ENCODE data around the gene SND1. TPM values are rescaled to one million over a fixed set of nuclear protein-coding genes. Genes with fewer than 3 reads are reported as not detected.

The SND1 gene
- total and polyA plus RNA-seq, 4 donors, result 59.4 to 214 (median 84.1) TPM

- no peak overlapping the region for H3K4me3 ChIP-seq (ENCODE audit: low read depth in 1 of 3, low read length in 3 of 3)
These were observed 450.7 kb downstream of the SND1 start for GRCh38 chr7:128102490-128103291.

More at GRCh38 chr7:128102490-128103291, 450.7 kb downstream of the SND1 start:
- Histone ChIP-seq H3K27me3 (ENCODE audit: control insufficient read depth in 4 of 4, insufficient read depth in 4 of 4, low read length in 3 of 4) (no peaks in the 10 kb centered on the region), H3K4me1 (ENCODE audit: control insufficient read depth in 4 of 4, insufficient read depth in 4 of 4, low read length in 3 of 4) (peaks cover 0 to 10% (median 0%) of the 10 kb centered on the region in 4 donors), H3K27ac (ENCODE audit: low read depth in 1 of 2, low read length in 2 of 2) (no peak overlapping the region), H3K9ac (ENCODE audit: low read depth in 1 of 2, low read length in 2 of 2) (no peak overlapping the region), H3K36me3 (ENCODE audit: control insufficient read depth in 4 of 4, insufficient read depth in 3 of 4, low read depth in 1 of 4, low read length in 3 of 4) (no peaks in the 10 kb centered on the region), H3K9me3 (ENCODE audit: control insufficient read depth in 4 of 4, low read length in 3 of 4) (no peaks in the 10 kb centered on the region)
- TF ChIP-seq GABPA (IDR thresholded peaks at IDR 0.05 in 1 of 2, conservative IDR thresholded peaks at IDR 0.05 in 1 of 2), result no peak
- no peak for TF ChIP-seq FOXA1 (IDR thresholded peaks at IDR 0.05)
- TF ChIP-seq, protein P1, sequence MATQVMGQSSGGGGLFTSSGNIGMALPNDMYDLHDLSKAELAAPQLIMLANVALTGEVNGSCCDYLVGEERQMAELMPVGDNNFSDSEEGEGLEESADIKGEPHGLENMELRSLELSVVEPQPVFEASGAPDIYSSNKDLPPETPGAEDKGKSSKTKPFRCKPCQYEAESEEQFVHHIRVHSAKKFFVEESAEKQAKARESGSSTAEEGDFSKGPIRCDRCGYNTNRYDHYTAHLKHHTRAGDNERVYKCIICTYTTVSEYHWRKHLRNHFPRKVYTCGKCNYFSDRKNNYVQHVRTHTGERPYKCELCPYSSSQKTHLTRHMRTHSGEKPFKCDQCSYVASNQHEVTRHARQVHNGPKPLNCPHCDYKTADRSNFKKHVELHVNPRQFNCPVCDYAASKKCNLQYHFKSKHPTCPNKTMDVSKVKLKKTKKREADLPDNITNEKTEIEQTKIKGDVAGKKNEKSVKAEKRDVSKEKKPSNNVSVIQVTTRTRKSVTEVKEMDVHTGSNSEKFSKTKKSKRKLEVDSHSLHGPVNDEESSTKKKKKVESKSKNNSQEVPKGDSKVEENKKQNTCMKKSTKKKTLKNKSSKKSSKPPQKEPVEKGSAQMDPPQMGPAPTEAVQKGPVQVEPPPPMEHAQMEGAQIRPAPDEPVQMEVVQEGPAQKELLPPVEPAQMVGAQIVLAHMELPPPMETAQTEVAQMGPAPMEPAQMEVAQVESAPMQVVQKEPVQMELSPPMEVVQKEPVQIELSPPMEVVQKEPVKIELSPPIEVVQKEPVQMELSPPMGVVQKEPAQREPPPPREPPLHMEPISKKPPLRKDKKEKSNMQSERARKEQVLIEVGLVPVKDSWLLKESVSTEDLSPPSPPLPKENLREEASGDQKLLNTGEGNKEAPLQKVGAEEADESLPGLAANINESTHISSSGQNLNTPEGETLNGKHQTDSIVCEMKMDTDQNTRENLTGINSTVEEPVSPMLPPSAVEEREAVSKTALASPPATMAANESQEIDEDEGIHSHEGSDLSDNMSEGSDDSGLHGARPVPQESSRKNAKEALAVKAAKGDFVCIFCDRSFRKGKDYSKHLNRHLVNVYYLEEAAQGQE (IDR thresholded peaks at IDR 0.05), result no peak
- TF ChIP-seq YY1 (IDR thresholded peaks at IDR 0.05), result no peak
- no peak for TF ChIP-seq FOXA2 (IDR thresholded peaks at IDR 0.05)
- TF ChIP-seq RAD21 (IDR thresholded peaks at IDR 0.05), result no peak
- TF ChIP-seq ATF3 (IDR thresholded peaks at IDR 0.05), result no peak
- no peak for TF ChIP-seq SP1 (IDR thresholded peaks at IDR 0.05)
- no peak for TF ChIP-seq CTCF (IDR thresholded peaks at IDR 0.05; ENCODE audit: low read depth, low read length, missing input control)
- TF ChIP-seq, protein P2, sequence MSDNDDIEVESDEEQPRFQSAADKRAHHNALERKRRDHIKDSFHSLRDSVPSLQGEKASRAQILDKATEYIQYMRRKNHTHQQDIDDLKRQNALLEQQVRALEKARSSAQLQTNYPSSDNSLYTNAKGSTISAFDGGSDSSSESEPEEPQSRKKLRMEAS (IDR thresholded peaks at IDR 0.05), result no peak
- TF ChIP-seq HNF4G (IDR thresholded peaks at IDR 0.05), result no peak
- TF ChIP-seq TAF1 (conservative IDR thresholded peaks at IDR 0.05), result no peak
- no peak for TF ChIP-seq HNF4A (conservative IDR thresholded peaks at IDR 0.05)
- no peak for TF ChIP-seq NR2F2 (IDR thresholded peaks at IDR 0.05)
- TF ChIP-seq, protein P3, sequence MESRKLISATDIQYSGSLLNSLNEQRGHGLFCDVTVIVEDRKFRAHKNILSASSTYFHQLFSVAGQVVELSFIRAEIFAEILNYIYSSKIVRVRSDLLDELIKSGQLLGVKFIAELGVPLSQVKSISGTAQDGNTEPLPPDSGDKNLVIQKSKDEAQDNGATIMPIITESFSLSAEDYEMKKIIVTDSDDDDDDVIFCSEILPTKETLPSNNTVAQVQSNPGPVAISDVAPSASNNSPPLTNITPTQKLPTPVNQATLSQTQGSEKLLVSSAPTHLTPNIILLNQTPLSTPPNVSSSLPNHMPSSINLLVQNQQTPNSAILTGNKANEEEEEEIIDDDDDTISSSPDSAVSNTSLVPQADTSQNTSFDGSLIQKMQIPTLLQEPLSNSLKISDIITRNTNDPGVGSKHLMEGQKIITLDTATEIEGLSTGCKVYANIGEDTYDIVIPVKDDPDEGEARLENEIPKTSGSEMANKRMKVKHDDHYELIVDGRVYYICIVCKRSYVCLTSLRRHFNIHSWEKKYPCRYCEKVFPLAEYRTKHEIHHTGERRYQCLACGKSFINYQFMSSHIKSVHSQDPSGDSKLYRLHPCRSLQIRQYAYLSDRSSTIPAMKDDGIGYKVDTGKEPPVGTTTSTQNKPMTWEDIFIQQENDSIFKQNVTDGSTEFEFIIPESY (IDR thresholded peaks at IDR 0.05), result no peak
- no peak for TF ChIP-seq EGR1 (IDR thresholded peaks at IDR 0.05; ENCODE audit: low read depth in 2 of 2)
- TF ChIP-seq JUND (IDR thresholded peaks at IDR 0.05), result no peak
- TF ChIP-seq RXRA (IDR thresholded peaks at IDR 0.05), result no peak
- DNase-seq (ENCODE audit: low spot score), result no peak
- 90% methylated on average over 7 of the region's 7 CpGs for WGBS

Measured in liver (tissue), 9 donors.